SU-DHL-6 (cell line): ENCODE data around the gene LRRC39.

Experiments
- H2AFZ ChIP-seq: fragments of 200-600 bp; sonication (generic); 2 replicates; pipeline ENCODE4 v1.6.1; 2014; ENCODE audit warnings: low read depth, mild to moderate bottlenecking, moderate library complexity, mixed read lengths, antibody characterized with exemption, low read length; ENCODE audit not compliant: severe bottlenecking
- H3F3A ChIP-seq: fragments of 200-600 bp; shearing (Covaris generic); 2 replicates; pipeline ENCODE4 v1.6.0; 2016; ENCODE audit warnings: antibody characterized with exemption, mild to moderate bottlenecking; ENCODE audit not compliant: insufficient read depth
- H3K27ac ChIP-seq: fragments of 200-600 bp; sonication (generic); 2 replicates; pipeline ENCODE4 v1.5.1; 2016; ENCODE audit warnings: low read depth, mild to moderate bottlenecking, low read length, moderate library complexity, mixed read lengths
- H3K27me3 ChIP-seq: fragments of 200-600 bp; sonication (generic), shearing (Covaris generic); 2 replicates; pipeline ENCODE4 v1.6.0; 2014; ENCODE audit warnings: mild to moderate bottlenecking, low read length
- H3K36me3 ChIP-seq: fragments of 200-600 bp; sonication (generic); 2 replicates; pipeline ENCODE4 v1.6.1; 2014; ENCODE audit warnings: mild to moderate bottlenecking, low read length, mixed read lengths
- H3K4me2 ChIP-seq: fragments of 300-600, 200-600 bp; shearing (Covaris generic), sonication (generic); 2 replicates; pipeline ENCODE4 v1.6.0; 2014; ENCODE audit warnings: low read length, low read depth, mild to moderate bottlenecking; ENCODE audit not compliant: poor library complexity, severe bottlenecking
- H3K4me3 ChIP-seq: fragments of 200-600 bp; sonication (generic); 2 replicates; pipeline ENCODE4 v1.5.1; 2014; ENCODE audit warnings: antibody characterized with exemption, low read length, mild to moderate bottlenecking, mixed read lengths; ENCODE audit not compliant: insufficient read depth, poor library complexity, severe bottlenecking
- H3K79me2 ChIP-seq: fragments of 200-600 bp; sonication (generic); 2 replicates; pipeline ENCODE4 v1.6.1; 2014; ENCODE audit warnings: mild to moderate bottlenecking, low read length, moderate library complexity; ENCODE audit not compliant: insufficient read depth
- H3K9ac ChIP-seq: fragments of 200-600 bp; sonication (generic); 2 replicates; pipeline ENCODE4 v1.7.0; 2014; ENCODE audit warnings: mild to moderate bottlenecking, low read length
- H3K9me2 ChIP-seq: fragments of 200-600 bp; sonication (generic); replicated peaks from 2 replicates; pipeline ENCODE4 v1.6.1; 2014; ENCODE audit warnings: low read length; ENCODE audit not compliant: insufficient read depth
- H3K9me3 ChIP-seq: fragments of 200-600 bp; sonication (generic); 2 replicates; pipeline ENCODE4 v1.6.1; 2014; ENCODE audit warnings: low read length, mixed read lengths; ENCODE audit not compliant: insufficient read depth
- H4K20me1 ChIP-seq: fragments of 200-600 bp; sonication (generic); 2 replicates; pipeline ENCODE4 v1.6.1; 2014; ENCODE audit warnings: low read depth, mild to moderate bottlenecking, antibody characterized with exemption, low read length, moderate library complexity, mixed read lengths
- EZH2phosphoT487 ChIP-seq: fragments of 200-600 bp; sonication (generic), shearing (Covaris generic); conservative IDR thresholded peaks from 2 replicates; pipeline ENCODE4 v1.6.1; 2018; ENCODE audit warnings: mild to moderate bottlenecking, antibody characterized with exemption, low read length, moderate library complexity, mixed read lengths
- TF ChIP-seq, protein P1 (sequence below): fragments of 200-600 bp; sonication (generic); IDR thresholded peaks from one replicate; pipeline ENCODE4 v1.5.1; 2017; ENCODE audit warnings: antibody characterized with exemption, mild to moderate bottlenecking, low read length, moderate library complexity; ENCODE audit not compliant: insufficient read depth, poor library complexity, severe bottlenecking

The LRRC39 gene

DNA sequence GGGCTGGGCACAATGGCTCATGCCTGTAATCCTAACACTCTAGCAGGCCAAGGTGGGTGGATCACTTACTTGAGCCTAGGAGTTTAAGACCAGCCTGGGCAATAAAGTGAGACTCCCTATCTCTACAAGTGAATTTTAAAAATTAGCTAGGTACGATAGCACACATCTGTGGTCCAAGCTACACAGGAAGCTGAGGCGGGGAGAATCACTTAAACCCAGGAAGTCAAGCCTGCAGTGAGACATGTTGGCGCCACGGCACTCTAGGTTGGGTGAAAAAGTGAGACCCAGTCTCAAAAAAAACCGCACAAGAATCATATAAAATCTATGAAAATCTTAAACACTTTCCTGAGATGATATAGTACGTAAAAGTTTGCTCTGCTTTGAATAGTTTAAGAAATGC is 41.4 kb upstream of the LRRC39 start:
- no peaks in the 10 kb centered on the region for H3K9me2 ChIP-seq
- TF ChIP-seq EZH2phosphoT487, result no peak
- TF ChIP-seq, protein P1, sequence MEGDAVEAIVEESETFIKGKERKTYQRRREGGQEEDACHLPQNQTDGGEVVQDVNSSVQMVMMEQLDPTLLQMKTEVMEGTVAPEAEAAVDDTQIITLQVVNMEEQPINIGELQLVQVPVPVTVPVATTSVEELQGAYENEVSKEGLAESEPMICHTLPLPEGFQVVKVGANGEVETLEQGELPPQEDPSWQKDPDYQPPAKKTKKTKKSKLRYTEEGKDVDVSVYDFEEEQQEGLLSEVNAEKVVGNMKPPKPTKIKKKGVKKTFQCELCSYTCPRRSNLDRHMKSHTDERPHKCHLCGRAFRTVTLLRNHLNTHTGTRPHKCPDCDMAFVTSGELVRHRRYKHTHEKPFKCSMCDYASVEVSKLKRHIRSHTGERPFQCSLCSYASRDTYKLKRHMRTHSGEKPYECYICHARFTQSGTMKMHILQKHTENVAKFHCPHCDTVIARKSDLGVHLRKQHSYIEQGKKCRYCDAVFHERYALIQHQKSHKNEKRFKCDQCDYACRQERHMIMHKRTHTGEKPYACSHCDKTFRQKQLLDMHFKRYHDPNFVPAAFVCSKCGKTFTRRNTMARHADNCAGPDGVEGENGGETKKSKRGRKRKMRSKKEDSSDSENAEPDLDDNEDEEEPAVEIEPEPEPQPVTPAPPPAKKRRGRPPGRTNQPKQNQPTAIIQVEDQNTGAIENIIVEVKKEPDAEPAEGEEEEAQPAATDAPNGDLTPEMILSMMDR, result no peak
- H3F3A ChIP-seq, result no peaks in the 10 kb centered on the region
- no peaks in the 10 kb centered on the region; the same call in 1 of the 2 replicates for H3K36me3 ChIP-seq
- H3K4me3 ChIP-seq, result no peak overlapping the region
- H3K9me3 ChIP-seq, result no peaks in the 10 kb centered on the region
- H3K27ac ChIP-seq, result no peak overlapping the region
- no peaks in the 10 kb centered on the region for H4K20me1 ChIP-seq
- H3K9ac ChIP-seq, result no peak overlapping the region
- no peak overlapping the region for H2AFZ ChIP-seq
- no peaks in the 10 kb centered on the region for H3K27me3 ChIP-seq
- H3K4me2 ChIP-seq, result no peak overlapping the region
- no peaks in the 10 kb centered on the region for H3K79me2 ChIP-seq

DNA sequence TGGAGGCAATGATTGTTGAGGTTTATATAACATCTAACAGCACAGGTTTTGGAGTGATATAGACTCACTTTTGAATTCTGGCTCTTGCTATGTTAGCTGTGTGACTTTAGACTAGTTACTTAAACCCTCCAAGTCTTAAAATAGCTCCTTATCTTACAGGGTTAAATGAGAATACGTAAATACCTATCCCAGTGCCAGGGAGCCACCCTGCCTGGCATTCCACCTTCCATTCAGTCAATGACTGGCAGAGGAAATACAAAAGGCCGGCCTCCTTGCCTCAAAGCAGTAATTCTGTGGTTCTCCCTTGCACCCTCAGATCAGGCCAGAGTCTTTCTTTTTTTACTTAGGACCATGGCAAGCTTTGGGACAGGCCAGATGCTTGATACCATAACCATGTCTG is 39.8 kb upstream of the LRRC39 start:
- H3K36me3 ChIP-seq, result peaks cover 3% of the 10 kb centered on the region; the same call in 1 of the 2 replicates
- no peak overlapping the region for H3K4me3 ChIP-seq
- no peaks in the 10 kb centered on the region for H4K20me1 ChIP-seq
- no peak overlapping the region for H3K27ac ChIP-seq
- H3K9me2 ChIP-seq, result no peaks in the 10 kb centered on the region
- no peaks in the 10 kb centered on the region for H3K79me2 ChIP-seq
- H3K4me2 ChIP-seq, result no peak overlapping the region
- H3F3A ChIP-seq, result no peaks in the 10 kb centered on the region
- H3K9ac ChIP-seq, result no peak overlapping the region
- TF ChIP-seq EZH2phosphoT487, result no peak
- TF ChIP-seq, protein P1, result no peak
- H2AFZ ChIP-seq, result no peak overlapping the region
- H3K27me3 ChIP-seq, result no peaks in the 10 kb centered on the region
- H3K9me3 ChIP-seq, result no peaks in the 10 kb centered on the region

DNA sequence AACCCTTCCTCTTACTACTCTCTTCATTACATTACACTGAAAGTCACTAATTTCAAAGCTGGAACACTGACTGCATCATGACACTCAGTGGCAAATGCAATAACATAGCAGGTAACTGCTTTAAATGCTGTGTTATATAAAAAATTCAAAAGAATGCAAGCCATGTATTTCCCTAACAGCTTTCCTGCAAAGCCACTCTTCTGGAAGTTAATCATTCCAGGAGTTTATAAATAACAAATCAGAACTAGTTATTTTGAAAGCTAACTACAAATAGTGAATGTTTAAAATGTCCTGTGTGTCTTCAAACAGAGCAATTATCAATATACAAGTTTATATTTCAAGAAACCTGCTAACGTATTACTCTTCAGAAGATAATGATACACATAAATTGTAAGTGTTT is 37.0 kb upstream of the LRRC39 start:
- Histone ChIP-seq H3K4me3 (no peak overlapping the region), H3F3A (no peaks in the 10 kb centered on the region), H3K9ac (no peak overlapping the region), H3K79me2 (no peaks in the 10 kb centered on the region), H3K27me3 (no peaks in the 10 kb centered on the region), H2AFZ (no peak overlapping the region), H3K36me3 (peaks cover 7% of the 10 kb centered on the region), H3K4me2 (no peak overlapping the region), H3K9me3 (no peaks in the 10 kb centered on the region), H4K20me1 (no peaks in the 10 kb centered on the region), H3K27ac (no peak overlapping the region), H3K9me2 (no peaks in the 10 kb centered on the region)
- TF ChIP-seq, protein P1, result no peak
- no peak for TF ChIP-seq EZH2phosphoT487

DNA sequence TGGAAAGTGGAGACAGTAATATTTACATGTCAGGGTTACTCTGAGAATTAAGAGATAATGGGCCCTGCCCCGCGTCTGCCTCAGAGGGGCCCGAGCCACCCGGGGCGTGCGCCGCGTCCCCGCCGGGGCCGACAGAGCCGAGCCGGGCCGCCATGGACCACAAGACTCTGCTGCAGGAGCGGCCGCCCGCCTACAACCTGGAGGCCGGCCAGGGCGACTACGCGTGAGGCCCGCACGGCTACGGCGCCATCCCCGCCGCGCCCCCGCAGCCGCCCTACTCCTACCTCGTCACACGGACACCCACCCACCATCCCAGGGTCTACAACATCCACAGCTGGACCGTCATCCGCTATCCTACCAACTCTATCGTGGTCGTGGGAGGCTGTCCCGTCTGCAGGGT is 35.1 kb upstream of the LRRC39 start:
- Histone ChIP-seq H3K36me3 (peaks cover 7% of the 10 kb centered on the region), H3K4me3 (no peak overlapping the region), H3K79me2 (no peaks in the 10 kb centered on the region), H3K9me2 (no peaks in the 10 kb centered on the region), H2AFZ (no peak overlapping the region), H3K4me2 (no peak overlapping the region), H4K20me1 (no peaks in the 10 kb centered on the region), H3K9ac (no peak overlapping the region), H3K9me3 (no peaks in the 10 kb centered on the region), H3F3A (no peaks in the 10 kb centered on the region), H3K27me3 (no peaks in the 10 kb centered on the region), H3K27ac (no peak overlapping the region)
- TF ChIP-seq EZH2phosphoT487, result no peak
- TF ChIP-seq, protein P1, result no peak
